Calu3 (cell line): Measurements from ENCODE around the gene NCOA1. TPM values are rescaled to one million over a fixed set of nuclear protein-coding genes. Genes with fewer than 3 reads are reported as not detected.

ENCODE experiments used
- BruUV-seq: library from RNA; stranded (reverse); fragments of 400-500 nt; replicated peaks from 2 replicates; lab custom pipeline; 2021; lab: Mats Ljungman, UMichigan
- CTCF ChIA-PET: fragments of 300-600 bp; sonication (Branson Sonifier 250); formaldehyde crosslinking; loops from one replicate; lab custom pipeline; 2022; ENCODE audit warnings: antibody characterized with exemption; lab: Charles Lee
- DNase-seq: peaks from one replicate; pipeline ENCODE4 v3.0.0; 2022
- H3K27ac Mint-ChIP-seq: one replicate; pipeline ENCODE4 v1.8.0; 2022; ENCODE audit warnings: mixed read lengths; ENCODE audit not compliant: unreplicated experiment
- H3K27me3 Mint-ChIP-seq: one replicate; pipeline ENCODE4 v1.8.0; 2022; ENCODE audit warnings: mixed read lengths; ENCODE audit not compliant: unreplicated experiment
- H3K36me3 Mint-ChIP-seq: one replicate; pipeline ENCODE4 v1.8.0; 2022; ENCODE audit warnings: mild to moderate bottlenecking, moderate library complexity, mixed read lengths; ENCODE audit not compliant: insufficient read depth, unreplicated experiment
- H3K4me1 Mint-ChIP-seq: one replicate; pipeline ENCODE4 v1.8.0; 2022; ENCODE audit warnings: mild to moderate bottlenecking, low read depth, mixed read lengths; ENCODE audit not compliant: unreplicated experiment
- H3K4me3 Mint-ChIP-seq: one replicate; pipeline ENCODE4 v1.8.0; 2022; ENCODE audit warnings: mild to moderate bottlenecking, low read depth, moderate library complexity, mixed read lengths; ENCODE audit not compliant: unreplicated experiment
- H3K9me3 Mint-ChIP-seq: one replicate; pipeline ENCODE4 v1.8.0; 2022; ENCODE audit warnings: low read depth, mixed read lengths; ENCODE audit not compliant: unreplicated experiment
- intact Hi-C: fragments of 100-400 bp; cut with micrococcal nuclease; formaldehyde crosslinking; loops from one replicate; pipeline ENCODE4 v1.10.0; 2022; ENCODE audit not compliant: unreplicated experiment
- total RNA-seq: library from RNA; stranded (reverse); gene quantifications from 2 replicates; pipeline ENCODE4 v1.2.3, GENCODE V29; 2022
- TF ChIP-seq, protein P1 (sequence below): fragments of 200-600 bp; IDR thresholded peaks from one replicate; pipeline ENCODE4 v1.8.0; 2022; ENCODE audit warnings: antibody characterized with exemption; ENCODE audit not compliant: unreplicated experiment

NCOA1 gene
- total RNA-seq, 1 experiment from 2014 or later, result 14.8 TPM

DNA sequence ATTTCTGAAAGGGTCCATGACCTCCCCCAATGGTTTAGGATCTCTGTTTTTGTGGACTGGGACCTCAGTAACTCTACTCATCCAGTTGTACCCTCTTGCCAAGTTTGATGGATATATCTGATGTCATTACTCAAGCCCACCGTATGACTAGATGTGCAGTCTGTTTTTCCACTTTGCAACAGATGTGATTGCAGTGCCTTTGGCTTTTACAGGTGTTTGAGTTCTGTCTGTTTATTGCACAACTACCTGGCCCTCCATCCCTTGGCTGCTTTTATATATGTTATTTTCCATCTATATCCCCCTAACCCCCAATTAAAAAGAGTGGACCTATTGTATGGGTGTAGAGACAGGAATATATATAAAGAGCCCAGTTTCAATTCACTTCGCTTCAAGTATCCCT, 10.8 kb downstream of the NCOA1 start:
- Mint-ChIP-seq H3K4me3 (no peak overlapping the region), H3K4me1 (no peaks in the 10 kb centered on the region), H3K9me3 (no peaks in the 10 kb centered on the region), H3K36me3 (no peaks in the 10 kb centered on the region), H3K27ac (no peak overlapping the region), H3K27me3 (no peaks in the 10 kb centered on the region)
- intact Hi-C loops, result no loop called here
- TF ChIP-seq, protein P1, sequence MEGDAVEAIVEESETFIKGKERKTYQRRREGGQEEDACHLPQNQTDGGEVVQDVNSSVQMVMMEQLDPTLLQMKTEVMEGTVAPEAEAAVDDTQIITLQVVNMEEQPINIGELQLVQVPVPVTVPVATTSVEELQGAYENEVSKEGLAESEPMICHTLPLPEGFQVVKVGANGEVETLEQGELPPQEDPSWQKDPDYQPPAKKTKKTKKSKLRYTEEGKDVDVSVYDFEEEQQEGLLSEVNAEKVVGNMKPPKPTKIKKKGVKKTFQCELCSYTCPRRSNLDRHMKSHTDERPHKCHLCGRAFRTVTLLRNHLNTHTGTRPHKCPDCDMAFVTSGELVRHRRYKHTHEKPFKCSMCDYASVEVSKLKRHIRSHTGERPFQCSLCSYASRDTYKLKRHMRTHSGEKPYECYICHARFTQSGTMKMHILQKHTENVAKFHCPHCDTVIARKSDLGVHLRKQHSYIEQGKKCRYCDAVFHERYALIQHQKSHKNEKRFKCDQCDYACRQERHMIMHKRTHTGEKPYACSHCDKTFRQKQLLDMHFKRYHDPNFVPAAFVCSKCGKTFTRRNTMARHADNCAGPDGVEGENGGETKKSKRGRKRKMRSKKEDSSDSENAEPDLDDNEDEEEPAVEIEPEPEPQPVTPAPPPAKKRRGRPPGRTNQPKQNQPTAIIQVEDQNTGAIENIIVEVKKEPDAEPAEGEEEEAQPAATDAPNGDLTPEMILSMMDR, result no peak
- DNase-seq, result no peak
- no TSS peak for BruUV-seq
- CTCF ChIA-PET, result no interaction called here

DNA sequence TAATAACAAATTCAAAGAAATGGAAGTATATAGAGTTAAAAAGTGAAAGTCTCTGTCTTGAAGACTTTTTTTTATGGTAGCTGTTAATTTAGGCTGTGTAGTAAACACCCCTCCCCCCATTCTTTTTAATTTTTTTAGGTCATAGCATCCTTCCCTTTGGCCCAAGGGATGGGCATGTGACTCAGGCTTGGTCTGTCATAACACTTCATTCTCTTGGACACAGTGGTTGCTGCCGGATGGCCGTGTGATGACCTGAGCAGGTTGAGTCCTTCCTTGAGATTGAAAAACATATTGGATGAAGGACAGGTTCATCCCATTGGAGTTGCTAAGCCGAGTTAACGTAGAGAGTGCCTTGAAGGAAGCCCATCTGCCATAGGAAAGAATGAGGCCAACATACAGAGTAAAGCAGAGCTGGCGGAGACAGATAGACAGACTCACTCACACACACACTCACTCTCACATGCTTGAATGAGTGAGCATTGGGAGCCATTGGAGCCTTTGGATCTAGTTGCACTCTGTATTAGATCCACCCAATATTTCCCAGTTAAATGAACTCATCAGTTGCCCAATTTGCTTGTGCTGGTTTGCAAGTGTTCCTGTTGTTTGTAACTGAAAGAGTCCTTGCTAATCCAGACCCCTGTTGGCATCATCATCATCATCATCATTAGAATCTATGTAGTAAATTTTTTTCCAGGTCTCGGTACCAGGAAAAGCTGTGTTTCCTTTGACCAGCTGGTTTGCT, 14.7 kb downstream of the NCOA1 start:
- BruUV-seq, result no TSS peak

DNA sequence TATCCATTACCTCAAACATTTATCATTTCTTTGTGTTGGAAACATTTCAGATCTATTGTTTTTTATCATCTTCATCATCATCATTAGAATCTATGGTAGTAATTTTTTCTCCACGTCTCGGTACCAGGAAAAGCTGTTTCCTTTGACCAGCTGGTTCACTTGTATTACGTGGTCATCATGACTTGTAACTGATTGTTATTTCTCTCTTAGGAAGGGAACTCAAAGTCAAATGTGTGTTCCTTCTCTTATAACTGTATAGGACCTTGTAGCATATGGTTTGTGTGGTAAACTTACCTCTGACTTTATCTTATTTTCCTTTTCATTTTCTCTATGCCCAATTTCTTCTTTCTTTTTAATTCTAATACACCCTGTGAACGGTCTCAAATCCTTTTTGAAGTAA, 16.5 kb downstream of the NCOA1 start:
- TF ChIP-seq, protein P1, result no peak
- Mint-ChIP-seq H3K9me3 (no peaks in the 10 kb centered on the region), H3K4me1 (no peaks in the 10 kb centered on the region), H3K27ac (no peak overlapping the region), H3K36me3 (no peaks in the 10 kb centered on the region), H3K27me3 (no peaks in the 10 kb centered on the region), H3K4me3 (no peak overlapping the region)
- BruUV-seq, result no TSS peak
- intact Hi-C loops, result no loop called here
- CTCF ChIA-PET, result no interaction called here
- DNase-seq, result no peak

More for the DNA sequence above, 14.7 kb downstream of the NCOA1 start:
- Mint-ChIP-seq H3K27me3 (no peaks in the 10 kb centered on the region), H3K36me3 (no peaks in the 10 kb centered on the region), H3K4me1 (no peaks in the 10 kb centered on the region), H3K27ac (no peak overlapping the region), H3K4me3 (no peak overlapping the region), H3K9me3 (no peaks in the 10 kb centered on the region)
- intact Hi-C loops, result no loop called here
- TF ChIP-seq, protein P1, result no peak
- CTCF ChIA-PET, result interaction anchor here (0.6 kb wide), 1 partner anchor 8 kb away, joined by 3 read pairs; no protein-coding TSS in a partner anchor
- no peak for DNase-seq

DNA sequence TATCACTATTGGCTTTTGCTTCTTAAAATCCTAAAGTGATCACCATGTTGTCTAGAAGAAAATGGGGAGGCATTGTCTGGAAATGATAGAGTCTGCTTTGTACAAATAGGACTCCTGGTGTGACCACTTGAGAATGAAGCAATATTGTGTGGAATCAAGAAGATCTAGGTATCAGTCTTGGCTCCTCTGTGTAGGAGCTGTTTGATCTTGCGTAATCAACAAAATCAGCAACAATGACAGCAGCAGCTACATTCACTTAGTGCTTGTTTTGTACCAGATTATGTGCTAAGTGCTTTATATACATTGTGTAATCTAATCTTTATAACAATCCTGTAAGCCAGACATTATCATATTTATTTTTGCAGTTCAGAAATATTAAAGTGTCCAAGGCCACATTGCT, 17.8 kb downstream of the NCOA1 start:
- H3K27me3 Mint-ChIP-seq, result no peaks in the 10 kb centered on the region
- no peaks in the 10 kb centered on the region for H3K9me3 Mint-ChIP-seq
- no TSS peak for BruUV-seq
- TF ChIP-seq, protein P1, result no peak
- H3K4me3 Mint-ChIP-seq, result no peak overlapping the region
- no peaks in the 10 kb centered on the region for H3K4me1 Mint-ChIP-seq
- no peak overlapping the region for H3K27ac Mint-ChIP-seq
- no peak for DNase-seq
- H3K36me3 Mint-ChIP-seq, result no peaks in the 10 kb centered on the region
- CTCF ChIA-PET, result no interaction called here
- intact Hi-C loops, result no loop called here
